Panc1 (cell line): ENCODE measurements around the gene SOX8.

Source experiments
- POLR2AphosphoS5 ChIP-seq: IDR thresholded peaks from 2 replicates; pipeline ENCODE4 v1.6.1; 2012; ENCODE audit warnings: mild to moderate bottlenecking, low read depth, low read length, moderate library complexity
- TF ChIP-seq, protein P1 (sequence below): fragments of 450-650 bp; IDR thresholded peaks from 2 replicates; pipeline ENCODE4 v1.5.1; 2017; ENCODE audit warnings: mild to moderate bottlenecking
- TF ChIP-seq, protein P2 (sequence below), 2 experiments: IDR thresholded peaks; 2 replicates each; pipeline ENCODE4 v1.6.1; 2011 to 2012; ENCODE audit warnings: low read depth in 2 of 2, control low read depth in 1 of 2, low read length in 1 of 2, mild to moderate bottlenecking in 1 of 2, moderate library complexity in 1 of 2; ENCODE audit not compliant: insufficient read depth in 1 of 2

DNA sequence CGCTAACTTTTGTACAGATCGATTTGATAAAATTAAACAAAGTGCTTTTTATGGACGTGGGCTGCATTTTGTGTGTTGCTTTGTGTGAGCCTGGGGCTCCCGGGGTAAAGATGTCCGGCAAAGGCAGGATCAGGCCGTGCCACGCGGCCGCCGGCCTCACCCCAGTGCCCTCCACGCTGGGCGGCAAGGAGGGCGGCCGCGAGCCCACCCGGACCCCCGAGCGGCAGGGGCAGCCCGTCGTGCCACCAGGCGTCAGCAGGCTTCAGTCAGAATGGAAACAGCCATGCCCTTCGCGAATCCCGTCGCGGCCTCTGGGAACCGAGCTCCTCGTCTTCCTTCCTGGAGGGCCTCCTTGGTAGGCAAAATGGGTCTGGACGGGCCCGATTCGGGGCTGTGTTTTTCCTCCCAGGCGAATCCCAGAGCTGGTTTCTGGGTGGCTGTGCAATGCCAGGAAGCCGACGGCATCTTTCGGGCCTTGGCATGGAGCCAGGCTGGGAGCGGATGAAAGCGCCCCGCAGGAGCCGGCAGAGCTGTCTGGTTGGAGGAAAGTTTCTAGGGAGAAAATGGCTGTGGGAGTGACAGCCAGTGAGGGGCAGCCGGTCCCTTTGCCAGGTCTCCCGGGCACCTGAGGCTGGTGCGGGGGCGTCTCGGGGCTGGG, 5.5 kb downstream of the SOX8 start:
- TF ChIP-seq, protein P1, sequence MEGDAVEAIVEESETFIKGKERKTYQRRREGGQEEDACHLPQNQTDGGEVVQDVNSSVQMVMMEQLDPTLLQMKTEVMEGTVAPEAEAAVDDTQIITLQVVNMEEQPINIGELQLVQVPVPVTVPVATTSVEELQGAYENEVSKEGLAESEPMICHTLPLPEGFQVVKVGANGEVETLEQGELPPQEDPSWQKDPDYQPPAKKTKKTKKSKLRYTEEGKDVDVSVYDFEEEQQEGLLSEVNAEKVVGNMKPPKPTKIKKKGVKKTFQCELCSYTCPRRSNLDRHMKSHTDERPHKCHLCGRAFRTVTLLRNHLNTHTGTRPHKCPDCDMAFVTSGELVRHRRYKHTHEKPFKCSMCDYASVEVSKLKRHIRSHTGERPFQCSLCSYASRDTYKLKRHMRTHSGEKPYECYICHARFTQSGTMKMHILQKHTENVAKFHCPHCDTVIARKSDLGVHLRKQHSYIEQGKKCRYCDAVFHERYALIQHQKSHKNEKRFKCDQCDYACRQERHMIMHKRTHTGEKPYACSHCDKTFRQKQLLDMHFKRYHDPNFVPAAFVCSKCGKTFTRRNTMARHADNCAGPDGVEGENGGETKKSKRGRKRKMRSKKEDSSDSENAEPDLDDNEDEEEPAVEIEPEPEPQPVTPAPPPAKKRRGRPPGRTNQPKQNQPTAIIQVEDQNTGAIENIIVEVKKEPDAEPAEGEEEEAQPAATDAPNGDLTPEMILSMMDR, result no peak
- TF ChIP-seq, protein P2, sequence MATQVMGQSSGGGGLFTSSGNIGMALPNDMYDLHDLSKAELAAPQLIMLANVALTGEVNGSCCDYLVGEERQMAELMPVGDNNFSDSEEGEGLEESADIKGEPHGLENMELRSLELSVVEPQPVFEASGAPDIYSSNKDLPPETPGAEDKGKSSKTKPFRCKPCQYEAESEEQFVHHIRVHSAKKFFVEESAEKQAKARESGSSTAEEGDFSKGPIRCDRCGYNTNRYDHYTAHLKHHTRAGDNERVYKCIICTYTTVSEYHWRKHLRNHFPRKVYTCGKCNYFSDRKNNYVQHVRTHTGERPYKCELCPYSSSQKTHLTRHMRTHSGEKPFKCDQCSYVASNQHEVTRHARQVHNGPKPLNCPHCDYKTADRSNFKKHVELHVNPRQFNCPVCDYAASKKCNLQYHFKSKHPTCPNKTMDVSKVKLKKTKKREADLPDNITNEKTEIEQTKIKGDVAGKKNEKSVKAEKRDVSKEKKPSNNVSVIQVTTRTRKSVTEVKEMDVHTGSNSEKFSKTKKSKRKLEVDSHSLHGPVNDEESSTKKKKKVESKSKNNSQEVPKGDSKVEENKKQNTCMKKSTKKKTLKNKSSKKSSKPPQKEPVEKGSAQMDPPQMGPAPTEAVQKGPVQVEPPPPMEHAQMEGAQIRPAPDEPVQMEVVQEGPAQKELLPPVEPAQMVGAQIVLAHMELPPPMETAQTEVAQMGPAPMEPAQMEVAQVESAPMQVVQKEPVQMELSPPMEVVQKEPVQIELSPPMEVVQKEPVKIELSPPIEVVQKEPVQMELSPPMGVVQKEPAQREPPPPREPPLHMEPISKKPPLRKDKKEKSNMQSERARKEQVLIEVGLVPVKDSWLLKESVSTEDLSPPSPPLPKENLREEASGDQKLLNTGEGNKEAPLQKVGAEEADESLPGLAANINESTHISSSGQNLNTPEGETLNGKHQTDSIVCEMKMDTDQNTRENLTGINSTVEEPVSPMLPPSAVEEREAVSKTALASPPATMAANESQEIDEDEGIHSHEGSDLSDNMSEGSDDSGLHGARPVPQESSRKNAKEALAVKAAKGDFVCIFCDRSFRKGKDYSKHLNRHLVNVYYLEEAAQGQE (IDR thresholded peaks at IDR 0.05; ENCODE audit: insufficient read depth in 1 of 2, low read depth in 2 of 2, low read length in 1 of 2), result no peak
- TF ChIP-seq POLR2AphosphoS5, result no peak
